RWPE1 (cell line): ENCODE measurements around the gene PAFAH1B2.
"Not testable (repeated sequence)": the region's sequence is repeated elsewhere in the genome, so short reads cannot be mapped to it uniquely, and the experiment has no call there.

Experiments
- CTCF ChIA-PET: fragments of 350-600 bp; sonication (Branson Sonifier 250); formaldehyde crosslinking; extraction: SDS; loops from one replicate; lab custom pipeline; 2021; lab: Yijun Ruan, JAX
- POLR2A ChIA-PET: fragments of 400-600 bp; formaldehyde crosslinking; extraction: SDS; loops from one replicate; lab custom pipeline; 2020; ENCODE audit warnings: antibody characterized with exemption; ENCODE audit not compliant: low non-redundant PET; lab: Yijun Ruan, JAX
- DNase-seq: peaks from one replicate; pipeline ENCODE4 v3.0.0; 2012; ENCODE audit warnings: low spot score
- H3K27ac ChIP-seq: fragments of 450-650 bp; 2 replicates; pipeline ENCODE4 v1.5.1; 2017
- CTCF ChIP-seq: fragments of 450-650 bp; conservative IDR thresholded peaks from 2 replicates; pipeline ENCODE4 v1.5.1; 2017; ENCODE audit warnings: low read depth, mild to moderate bottlenecking

The PAFAH1B2 gene

GRCh38 chr11:117181586-117182550 is 37.8 kb downstream of the PAFAH1B2 start:
- POLR2A ChIA-PET: no interaction called here
- H3K27ac ChIP-seq: no peak overlapping the region
- no peak for DNase-seq
- no peak for TF ChIP-seq CTCF
- CTCF ChIA-PET: no interaction called here

GRCh38 chr11:117182551-117182935 is 38.5 kb downstream of the PAFAH1B2 start:
- DNase-seq: no peak
- no peak overlapping the region for H3K27ac ChIP-seq
- POLR2A ChIA-PET: no interaction called here
- TF ChIP-seq CTCF: no peak
- CTCF ChIA-PET: no interaction called here

- H3K27ac ChIP-seq, POLR2A ChIA-PET, CTCF ChIA-PET, DNase-seq: not testable (repeated sequence)
These were observed 39.1 kb downstream of the PAFAH1B2 start for GRCh38 chr11:117183178-117183577.

GRCh38 chr11:117183724-117184349 is 39.8 kb downstream of the PAFAH1B2 start:
- TF ChIP-seq CTCF: no peak
- POLR2A ChIA-PET: no interaction called here

GRCh38 chr11:117185736-117186430 is 41.8 kb downstream of the PAFAH1B2 start:
- no peak overlapping the region for H3K27ac ChIP-seq
- no peak for DNase-seq
- ChIA-PET CTCF (interaction anchor here (0.7 kb wide), 1 partner anchor 409 kb away, joined by 4 read pairs; no protein-coding TSS in a partner anchor), POLR2A (no interaction called here)
- TF ChIP-seq CTCF: no peak

More at GRCh38 chr11:117183724-117184349, 39.8 kb downstream of the PAFAH1B2 start:
- CTCF ChIA-PET: no interaction called here
- DNase-seq: no peak
- H3K27ac ChIP-seq: no peak overlapping the region

- TF ChIP-seq CTCF: no peak
- H3K27ac ChIP-seq: no peak overlapping the region
- DNase-seq: no peak
- ChIA-PET CTCF (no interaction called here), POLR2A (no interaction called here)
These were observed 42.3 kb downstream of the PAFAH1B2 start for GRCh38 chr11:117186431-117186761.
